IPS-11a (cell line): ENCODE measurements around the gene TBC1D2.
"Not testable (repeated sequence)": the region's sequence is repeated elsewhere in the genome, so short reads cannot be mapped to it uniquely, and the experiment has no call there.

Experiments used
- H3K4me3 ChIP-seq: one replicate; pipeline ENCODE4 v1.5.1; 2013; ENCODE audit warnings: low read depth, low read length, control low read depth

TBC1D2 gene, protein sequence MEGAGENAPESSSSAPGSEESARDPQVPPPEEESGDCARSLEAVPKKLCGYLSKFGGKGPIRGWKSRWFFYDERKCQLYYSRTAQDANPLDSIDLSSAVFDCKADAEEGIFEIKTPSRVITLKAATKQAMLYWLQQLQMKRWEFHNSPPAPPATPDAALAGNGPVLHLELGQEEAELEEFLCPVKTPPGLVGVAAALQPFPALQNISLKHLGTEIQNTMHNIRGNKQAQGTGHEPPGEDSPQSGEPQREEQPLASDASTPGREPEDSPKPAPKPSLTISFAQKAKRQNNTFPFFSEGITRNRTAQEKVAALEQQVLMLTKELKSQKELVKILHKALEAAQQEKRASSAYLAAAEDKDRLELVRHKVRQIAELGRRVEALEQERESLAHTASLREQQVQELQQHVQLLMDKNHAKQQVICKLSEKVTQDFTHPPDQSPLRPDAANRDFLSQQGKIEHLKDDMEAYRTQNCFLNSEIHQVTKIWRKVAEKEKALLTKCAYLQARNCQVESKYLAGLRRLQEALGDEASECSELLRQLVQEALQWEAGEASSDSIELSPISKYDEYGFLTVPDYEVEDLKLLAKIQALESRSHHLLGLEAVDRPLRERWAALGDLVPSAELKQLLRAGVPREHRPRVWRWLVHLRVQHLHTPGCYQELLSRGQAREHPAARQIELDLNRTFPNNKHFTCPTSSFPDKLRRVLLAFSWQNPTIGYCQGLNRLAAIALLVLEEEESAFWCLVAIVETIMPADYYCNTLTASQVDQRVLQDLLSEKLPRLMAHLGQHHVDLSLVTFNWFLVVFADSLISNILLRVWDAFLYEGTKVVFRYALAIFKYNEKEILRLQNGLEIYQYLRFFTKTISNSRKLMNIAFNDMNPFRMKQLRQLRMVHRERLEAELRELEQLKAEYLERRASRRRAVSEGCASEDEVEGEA

GRCh38 chr9:98255578-98256296, at the start of gene TBC1D2:
TSS of gene TBC1D2 (minus strand) at chr9:98255649. CDS start at chr9:98255541, 108 bp downstream.
- peak within 1 kb of the TSS; percentile 85 for H3K4me3 ChIP-seq

GRCh38 chr9:98304381-98304780, 48.9 kb upstream of the TBC1D2 start:
- no peak overlapping the region for H3K4me3 ChIP-seq

DNA sequence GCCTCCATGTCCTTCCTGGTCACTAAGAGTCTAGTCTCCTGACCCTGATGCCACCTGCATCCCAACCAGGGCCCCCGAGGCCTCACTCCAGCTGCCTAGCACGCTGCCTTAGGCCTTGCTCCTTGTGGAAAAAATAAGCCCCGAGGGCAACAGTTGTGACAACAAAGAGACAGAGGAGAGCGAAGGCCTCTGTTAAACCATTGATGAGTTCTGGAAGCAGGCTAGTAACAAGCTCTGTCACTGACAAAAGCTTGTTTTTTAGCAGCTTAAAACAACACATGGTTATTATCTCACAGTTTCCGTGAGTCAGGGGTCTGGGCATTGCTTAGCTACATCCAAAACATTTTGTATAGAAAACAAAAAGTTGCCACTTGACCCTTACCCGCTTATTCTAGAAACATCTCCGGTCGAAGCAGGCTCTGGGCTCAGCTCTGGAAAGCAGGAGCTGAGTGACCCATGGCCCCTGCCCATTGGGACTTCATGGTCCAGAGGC, 48.2 kb upstream of the TBC1D2 start:
- H3K4me3 ChIP-seq, result no peak overlapping the region

- no peak overlapping the region for H3K4me3 ChIP-seq
Measured at GRCh38 chr9:98302938-98303632, 47.6 kb upstream of the TBC1D2 start.

DNA sequence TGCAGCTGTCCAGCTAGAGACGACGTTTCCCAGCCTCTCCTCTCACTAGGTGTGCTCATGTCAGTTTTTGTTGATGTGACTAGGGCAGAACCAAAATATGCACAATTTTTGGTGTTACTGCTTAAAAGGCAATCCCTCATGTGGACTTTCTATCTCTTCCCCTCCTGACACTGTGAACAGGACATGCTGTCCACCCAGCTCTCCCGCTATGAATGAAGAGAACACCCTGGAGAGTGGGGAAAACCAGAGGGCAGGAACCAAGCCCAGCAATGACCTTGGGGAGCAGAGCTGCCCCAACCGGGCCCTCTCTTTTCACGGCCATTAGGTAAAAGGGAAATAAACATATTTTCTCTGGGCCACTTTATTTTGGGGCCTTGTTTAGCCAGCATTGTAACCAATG, 46.7 kb upstream of the TBC1D2 start:
- no peak overlapping the region for H3K4me3 ChIP-seq

- H3K4me3 ChIP-seq, result no peak overlapping the region
Measured at GRCh38 chr9:98300611-98301010, 45.2 kb upstream of the TBC1D2 start.

DNA sequence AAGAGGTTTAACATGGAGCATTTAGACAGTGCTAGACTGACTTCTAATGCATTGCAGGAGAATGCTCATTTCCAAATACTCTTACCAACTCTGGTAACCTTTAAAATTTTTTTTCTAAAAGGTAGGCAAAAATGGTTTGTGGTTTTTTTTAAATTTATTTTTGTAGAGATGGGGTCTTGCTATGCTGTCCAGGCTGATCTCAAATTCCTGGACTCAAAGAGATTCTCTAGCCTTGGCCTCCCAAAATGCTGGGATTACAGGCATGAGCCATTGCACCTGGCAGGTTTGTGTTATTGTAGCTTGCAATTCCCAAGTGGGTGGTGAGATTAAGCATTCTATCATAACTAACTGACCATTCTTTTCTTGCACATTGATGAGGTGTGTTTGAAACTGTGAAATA, 43.0 kb upstream of the TBC1D2 start:
- no peak overlapping the region for H3K4me3 ChIP-seq

GRCh38 chr9:98295824-98296223, 40.4 kb upstream of the TBC1D2 start:
- H3K4me3 ChIP-seq, result no peak overlapping the region

- H3K4me3 ChIP-seq, result no peak overlapping the region
Measured at GRCh38 chr9:98291820-98292219, 36.4 kb upstream of the TBC1D2 start.

DNA sequence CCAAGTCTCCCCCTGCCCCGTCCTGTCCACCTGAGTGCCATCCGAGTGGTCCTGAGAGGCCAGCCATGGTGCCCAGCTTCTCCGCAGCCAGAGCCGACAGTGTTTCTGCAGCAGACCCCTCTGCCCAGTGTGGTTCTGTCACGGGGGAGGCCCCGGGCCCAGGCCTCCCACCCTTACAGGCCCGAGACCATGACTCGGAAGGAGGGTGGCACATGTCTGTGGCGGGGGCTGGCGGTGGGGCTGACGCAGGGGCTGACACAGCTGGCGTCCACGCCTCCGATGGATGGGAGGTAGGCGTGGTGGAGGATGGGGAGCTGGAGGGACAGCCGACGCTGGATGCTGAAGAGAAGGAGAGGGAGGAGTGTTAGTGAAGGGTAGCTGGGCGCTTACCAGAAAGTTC, 35.0 kb upstream of the TBC1D2 start:
- no peak overlapping the region for H3K4me3 ChIP-seq

DNA sequence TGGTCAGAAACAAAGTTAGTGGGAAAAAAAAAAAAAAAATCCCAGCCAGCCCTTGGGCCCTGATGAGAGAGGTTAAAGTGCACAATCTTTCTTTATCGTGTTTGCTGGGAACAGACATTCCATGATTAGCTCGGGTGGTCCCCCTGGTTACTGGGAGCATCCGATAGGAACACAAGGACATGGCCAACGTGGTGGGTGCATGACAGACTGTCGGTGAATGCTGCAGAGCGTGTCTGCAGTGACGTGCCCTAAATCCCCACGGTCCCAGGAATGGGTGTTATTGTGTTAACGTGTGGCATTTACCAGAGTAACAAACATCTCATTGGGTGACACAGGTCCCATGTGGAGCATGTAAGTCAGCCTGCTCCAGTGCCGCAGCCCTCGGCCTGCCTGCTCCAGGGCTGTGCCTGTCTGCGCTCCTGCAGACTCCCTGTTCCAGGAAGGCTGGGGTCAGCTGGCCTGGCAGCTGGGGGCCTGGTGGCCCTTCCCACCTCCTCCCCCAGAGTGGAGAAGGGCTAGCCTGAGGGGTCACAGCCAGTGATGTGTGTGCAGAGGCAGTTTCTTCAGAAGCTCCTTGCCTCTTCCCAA, 34.3 kb upstream of the TBC1D2 start:
- no peak overlapping the region for H3K4me3 ChIP-seq

DNA sequence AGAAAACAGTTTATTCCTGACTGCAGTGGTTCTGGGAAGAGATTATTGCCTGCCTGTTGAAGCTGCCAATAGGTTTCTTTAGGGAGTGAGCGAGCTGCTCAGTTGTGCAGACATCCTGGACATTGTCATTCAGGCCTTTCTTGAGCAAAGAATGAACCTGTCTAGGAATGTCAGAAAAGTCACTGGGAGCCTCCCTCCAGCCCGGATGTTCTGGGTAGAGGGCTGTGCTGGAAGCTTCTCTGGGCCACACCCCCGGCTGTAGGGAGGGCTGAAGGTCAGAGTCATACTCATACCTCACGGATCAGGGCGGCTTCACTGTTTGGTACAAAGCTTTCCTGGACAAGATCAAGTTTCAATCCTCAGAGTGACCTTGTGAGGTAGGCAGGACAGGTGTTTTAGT, 33.4 kb upstream of the TBC1D2 start:
- H3K4me3 ChIP-seq, result no peak overlapping the region

DNA sequence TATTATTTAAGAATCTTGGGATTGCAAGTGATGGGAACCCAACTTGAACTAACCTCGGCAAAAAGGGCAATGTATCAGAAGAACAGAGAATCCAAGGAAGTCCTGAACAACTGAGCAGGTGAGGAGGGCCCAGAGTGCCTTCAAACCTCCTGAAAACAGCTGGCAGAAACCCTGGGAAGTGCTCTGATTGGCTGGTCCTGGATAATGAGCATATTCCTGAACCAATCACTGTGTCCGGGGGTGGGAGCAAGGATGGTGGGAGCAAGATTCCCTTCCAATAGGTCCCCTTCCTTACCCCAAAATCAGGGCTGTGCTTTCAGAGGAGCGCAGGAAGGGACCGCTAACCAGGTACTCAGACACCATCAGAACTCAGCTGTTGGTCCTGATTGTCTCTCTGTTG, 31.9 kb upstream of the TBC1D2 start:
- no peak overlapping the region for H3K4me3 ChIP-seq

GRCh38 chr9:98285446-98285845, 30.0 kb upstream of the TBC1D2 start:
- H3K4me3 ChIP-seq, result no peak overlapping the region

- no peak overlapping the region for H3K4me3 ChIP-seq
Measured at GRCh38 chr9:98284754-98285153, 29.3 kb upstream of the TBC1D2 start.

- not testable (repeated sequence) for H3K4me3 ChIP-seq
Measured at GRCh38 chr9:98283143-98283542, 27.7 kb upstream of the TBC1D2 start.

DNA sequence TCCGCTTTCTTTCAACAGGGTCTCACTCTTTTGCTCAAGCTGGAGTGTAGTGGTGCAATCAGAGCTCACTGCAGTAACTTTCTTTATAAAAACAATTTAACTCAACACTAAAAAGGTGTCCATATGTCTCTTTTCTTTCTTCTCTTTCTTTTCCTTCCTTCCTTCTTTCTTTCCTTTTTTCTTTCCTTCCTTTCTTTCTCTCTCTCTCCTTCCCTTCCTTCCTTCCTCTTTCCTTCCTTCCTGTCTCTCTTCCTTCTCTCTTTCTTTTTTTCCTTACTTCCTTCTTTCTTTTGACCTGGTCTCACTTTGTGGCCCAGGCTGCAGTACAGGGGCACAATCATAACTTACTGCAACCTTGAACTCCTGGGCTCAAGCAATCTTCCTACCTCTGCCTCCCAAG, 25.8 kb upstream of the TBC1D2 start:
- H3K4me3 ChIP-seq, result no peak overlapping the region

DNA sequence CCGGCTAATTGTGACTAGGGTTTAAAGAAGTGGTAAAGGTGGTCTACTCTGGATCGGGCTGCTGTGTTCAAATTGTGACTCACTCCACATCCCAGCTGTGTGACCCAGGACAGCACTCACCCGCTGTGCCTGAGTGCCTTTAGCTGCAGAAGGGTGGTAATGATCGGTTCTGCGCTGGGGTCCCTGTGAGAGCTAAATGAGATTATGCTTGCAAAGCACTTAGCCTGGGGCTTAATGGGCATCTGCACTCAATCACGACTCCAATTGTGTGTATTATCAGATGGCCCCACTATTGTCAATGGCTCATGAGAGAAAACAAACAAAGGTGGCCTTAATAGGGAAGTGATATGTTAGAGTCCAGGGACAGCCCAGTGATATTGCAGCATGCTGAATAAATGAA, 25.1 kb upstream of the TBC1D2 start:
- no peak overlapping the region for H3K4me3 ChIP-seq

DNA sequence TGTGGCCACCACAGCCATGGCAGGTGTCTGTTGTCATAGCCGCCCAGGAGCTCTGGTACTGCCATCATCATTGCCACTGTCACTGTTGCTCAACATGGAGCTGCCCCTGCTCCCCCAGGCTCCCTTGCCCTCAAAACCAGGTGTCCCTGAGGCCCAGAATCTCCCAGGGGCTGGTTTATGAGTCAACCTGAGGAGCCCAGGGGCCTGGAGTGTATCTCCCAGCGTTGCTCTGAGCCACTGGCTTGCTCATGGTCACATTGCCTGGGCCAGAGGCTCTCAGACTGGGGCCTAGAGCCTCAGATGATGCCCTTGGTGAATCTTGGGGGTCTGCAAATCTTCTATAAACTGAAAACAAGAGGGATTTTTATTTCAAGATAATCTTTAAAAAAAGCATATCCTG, 24.7 kb upstream of the TBC1D2 start:
- no peak overlapping the region for H3K4me3 ChIP-seq

- H3K4me3 ChIP-seq, result no peak overlapping the region
Measured at GRCh38 chr9:98276907-98277469, 21.5 kb upstream of the TBC1D2 start.
